Ascending aorta (tissue), 2 donors: ENCODE data around the gene SHCBP1L. TPM values are rescaled to one million over a fixed set of nuclear protein-coding genes. Genes with fewer than 3 reads are reported as not detected.

ENCODE experiments used
- DNase-seq, 2 donors: peaks; one replicate each; pipeline ENCODE4 v3.0.0-alpha.2; 2019; ENCODE audit warnings: low spot score in 2 of 2
- H3K27ac ChIP-seq, 2 donors: fragments of 200-600 bp; sonication (generic); one replicate each; pipeline ENCODE4 v1.5.1; 2016 to 2017; ENCODE audit warnings: mild to moderate bottlenecking in 1 of 2
- H3K27me3 ChIP-seq: fragments of 200-600 bp; sonication (generic); one replicate; pipeline ENCODE4 v1.5.1; 2017
- H3K36me3 ChIP-seq, 2 donors: fragments of 200-600 bp; sonication (generic); one replicate each; pipeline ENCODE4 v1.5.1; 2016
- H3K4me1 ChIP-seq, 2 donors: fragments of 200-600 bp; sonication (generic); one replicate each; pipeline ENCODE4 v1.5.1; 2016 to 2017; ENCODE audit warnings: mild to moderate bottlenecking in 1 of 2
- H3K4me3 ChIP-seq, 2 donors: fragments of 200-600 bp; sonication (generic); one replicate each; pipeline ENCODE4 v1.5.1; 2016 to 2017; ENCODE audit warnings: mild to moderate bottlenecking in 1 of 2
- H3K9me3 ChIP-seq, 2 donors: fragments of 200-600 bp; sonication (generic); one replicate each; pipeline ENCODE4 v1.5.1; 2016
- CTCF ChIP-seq, 3 experiments: fragments of 200-600 bp in 2 of 3; fragments of 450-650 bp in 1 of 3; sonication (generic) in 2 of 3; IDR thresholded peaks; one replicate each; pipeline ENCODE4 v1.5.1; 2016 to 2019; ENCODE audit warnings: antibody characterized with exemption in 3 of 3, mild to moderate bottlenecking in 1 of 3, moderate library complexity in 1 of 3
- intact Hi-C: fragments of 100-400 bp; cut with DNase I; formaldehyde crosslinking; loops from one replicate; pipeline ENCODE4 v1.15.1; 2023
- total RNA-seq: library from RNA; depleted of rRNA; stranded (reverse); fragments of >200 nt; gene quantifications from one replicate; pipeline ENCODE4 v1.1.0, GENCODE V29; 2016

Gene SHCBP1L
- total RNA-seq, 1 donor from 2014 or later = not detected

DNA sequence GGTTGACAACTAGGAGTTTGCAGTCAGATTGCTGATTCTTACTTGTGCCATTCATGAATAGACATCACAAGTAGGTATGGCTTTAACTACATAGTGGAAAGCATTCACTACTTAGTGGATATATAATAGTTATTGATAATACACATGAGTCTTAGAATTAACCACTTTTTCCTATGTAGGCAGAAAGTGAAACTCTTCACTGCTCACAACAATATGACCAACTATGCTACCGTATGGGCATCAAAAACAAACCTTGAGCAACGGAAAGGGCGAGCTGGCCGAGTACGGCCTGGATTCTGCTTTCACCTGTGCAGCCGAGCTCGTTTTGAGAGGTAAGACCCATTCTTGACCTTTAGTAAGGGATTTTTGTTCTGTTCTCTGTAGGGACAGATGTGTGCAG, 75.1 kb downstream of the SHCBP1L start:
- intact Hi-C loops = no loop called here
- TF ChIP-seq CTCF (IDR thresholded peaks at IDR 0.05) = no peak
- Histone ChIP-seq H3K27ac (no peak overlapping the region), H3K36me3 (peaks cover 90 to 98% of the 10 kb centered on the region in 2 donors), H3K27me3 (no peaks in the 10 kb centered on the region), H3K4me1 (no peaks in the 10 kb centered on the region), H3K9me3 (no peaks in the 10 kb centered on the region), H3K4me3 (no peak overlapping the region)
- no peak for DNase-seq

- H3K36me3 ChIP-seq = peaks cover 91 to 98% of the 10 kb centered on the region in 2 donors
- no peak for TF ChIP-seq CTCF (IDR thresholded peaks at IDR 0.05)
- DNase-seq = no peak
- H3K4me3 ChIP-seq = no peak overlapping the region
- no peak overlapping the region for H3K27ac ChIP-seq
- no peaks in the 10 kb centered on the region for H3K27me3 ChIP-seq
- H3K4me1 ChIP-seq = no peaks in the 10 kb centered on the region
- intact Hi-C loops = no loop called here
- no peaks in the 10 kb centered on the region for H3K9me3 ChIP-seq
These were observed 75.6 kb downstream of the SHCBP1L start for GRCh38 chr1:182877331-182877730.

DNA sequence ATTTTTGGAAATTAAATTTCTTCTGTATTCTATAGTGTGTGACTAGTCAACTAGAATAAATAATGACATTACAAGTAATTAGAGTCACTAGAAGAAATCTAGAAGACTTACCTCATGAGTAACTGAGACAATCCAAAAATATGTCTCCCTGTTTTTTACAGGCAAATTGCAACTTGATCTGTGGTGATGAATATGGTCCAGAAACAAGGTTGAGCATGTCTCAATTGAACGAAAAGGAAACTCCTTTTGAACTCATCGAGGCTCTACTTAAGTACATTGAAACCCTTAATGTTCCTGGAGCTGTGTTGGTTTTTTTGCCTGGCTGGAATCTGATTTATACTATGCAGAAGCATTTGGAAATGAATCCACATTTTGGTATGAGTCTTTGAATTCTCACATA, 77.1 kb downstream of the SHCBP1L start:
- H3K27ac ChIP-seq = no peak overlapping the region
- no peak overlapping the region for H3K4me3 ChIP-seq
- H3K4me1 ChIP-seq = no peaks in the 10 kb centered on the region
- no peaks in the 10 kb centered on the region for H3K27me3 ChIP-seq
- no peak for TF ChIP-seq CTCF (IDR thresholded peaks at IDR 0.05)
- no peak for DNase-seq
- peaks cover 92 to 98% of the 10 kb centered on the region in 2 donors for H3K36me3 ChIP-seq
- no peaks in the 10 kb centered on the region for H3K9me3 ChIP-seq
- intact Hi-C loops = no loop called here

DNA sequence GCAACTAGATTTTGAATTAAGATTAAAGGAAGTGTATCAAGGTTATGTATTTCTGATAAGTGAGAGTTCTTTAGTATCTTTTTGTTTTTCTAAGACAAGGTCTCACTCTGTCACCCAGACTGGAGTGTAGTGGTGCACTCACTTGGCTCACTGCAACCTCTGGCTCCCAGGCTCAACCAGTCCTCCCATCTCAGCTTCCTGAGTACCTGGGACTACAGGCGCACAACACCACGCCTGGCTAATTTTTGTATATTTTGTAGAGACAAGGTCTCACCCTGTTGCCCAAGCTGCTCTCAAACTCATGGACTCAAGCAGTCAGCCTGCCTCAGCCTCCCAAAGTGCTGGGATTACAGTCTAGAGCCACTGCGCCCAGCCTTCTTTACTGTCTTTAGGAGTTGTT, 80.1 kb downstream of the SHCBP1L start:
- TF ChIP-seq CTCF (IDR thresholded peaks at IDR 0.05) = no peak
- Histone ChIP-seq H3K36me3 (peaks cover 91 to 98% of the 10 kb centered on the region in 2 donors), H3K27ac (no peak overlapping the region), H3K4me3 (no peak overlapping the region), H3K9me3 (no peaks in the 10 kb centered on the region), H3K27me3 (no peaks in the 10 kb centered on the region), H3K4me1 (no peaks in the 10 kb centered on the region)
- no peak for DNase-seq
- intact Hi-C loops = no loop called here

DNA sequence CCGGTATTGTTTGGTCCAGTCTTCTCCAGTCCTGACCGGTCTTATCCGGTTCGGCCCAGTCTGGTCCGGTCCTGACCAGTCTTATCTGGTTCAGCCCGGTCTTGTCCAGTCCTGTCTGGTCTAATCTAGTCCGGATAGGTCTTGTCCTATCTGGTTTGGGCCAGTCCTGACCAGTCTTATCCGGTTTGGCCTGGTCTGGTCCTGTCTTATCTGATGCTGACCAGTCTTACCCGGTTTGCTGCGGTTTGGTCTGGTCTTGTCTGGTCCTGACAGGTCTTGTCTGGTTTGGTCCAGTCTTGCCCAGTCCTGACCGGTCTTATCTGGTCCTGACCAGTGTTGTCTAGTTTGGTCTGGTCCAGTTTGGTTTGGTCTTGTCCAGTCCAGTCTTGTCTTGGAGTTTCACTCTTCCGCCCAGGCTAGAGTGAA, 83.7 kb downstream of the SHCBP1L start:
- H3K4me1 ChIP-seq = no peaks in the 10 kb centered on the region
- no peak overlapping the region for H3K4me3 ChIP-seq
- no peaks in the 10 kb centered on the region for H3K9me3 ChIP-seq
- H3K36me3 ChIP-seq = peaks cover 88 to 100% of the 10 kb centered on the region in 2 donors
- no peaks in the 10 kb centered on the region for H3K27me3 ChIP-seq
- no peak for TF ChIP-seq CTCF (IDR thresholded peaks at IDR 0.05)
- no peak overlapping the region for H3K27ac ChIP-seq
- intact Hi-C loops = no loop called here
- DNase-seq = no peak

- no peak for TF ChIP-seq CTCF (IDR thresholded peaks at IDR 0.05)
- H3K9me3 ChIP-seq = no peaks in the 10 kb centered on the region
- intact Hi-C loops = no loop called here
- H3K27ac ChIP-seq = no peak overlapping the region
- no peaks in the 10 kb centered on the region for H3K27me3 ChIP-seq
- H3K4me1 ChIP-seq = no peaks in the 10 kb centered on the region
- DNase-seq = no peak
- H3K36me3 ChIP-seq = peaks cover 81 to 100% of the 10 kb centered on the region in 2 donors
- no peak overlapping the region for H3K4me3 ChIP-seq
These were observed 85.1 kb downstream of the SHCBP1L start for GRCh38 chr1:182867861-182868260.
